Measurements from ENCODE around the gene CDS1.

DNA sequence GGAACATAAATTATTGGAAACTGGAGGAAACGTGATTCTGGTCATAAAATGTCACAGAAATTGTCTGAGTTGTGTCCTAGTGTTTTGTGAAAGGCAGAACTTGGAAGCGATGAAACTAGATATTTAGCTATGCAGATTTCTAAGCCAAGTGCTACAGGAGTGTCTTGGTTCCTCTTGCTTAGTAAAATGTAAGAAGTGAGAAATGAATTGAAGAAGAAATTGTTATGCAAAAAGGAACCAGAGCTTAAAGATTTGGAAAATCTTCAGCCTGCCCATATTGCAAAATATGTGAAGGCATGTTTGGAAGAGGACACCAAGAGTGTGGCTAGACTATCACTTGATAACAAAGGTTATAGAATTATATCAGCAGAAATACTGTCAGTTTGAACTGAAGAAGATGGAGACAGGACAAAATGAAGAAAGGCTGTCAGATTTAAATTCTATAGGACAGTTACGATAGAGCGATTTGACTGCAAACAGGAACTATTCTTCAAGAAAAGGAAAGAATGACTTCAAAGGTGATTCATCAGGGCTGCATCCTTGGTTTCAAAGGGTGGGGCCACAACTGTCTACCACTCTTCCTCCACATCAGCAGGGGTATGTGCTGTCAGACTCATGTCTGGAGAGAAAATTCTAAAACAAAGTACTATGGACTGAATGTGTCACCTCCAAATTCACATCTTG lies 9.4 kb upstream of the CDS1 start:
- TF ChIP-seq, protein P1, sequence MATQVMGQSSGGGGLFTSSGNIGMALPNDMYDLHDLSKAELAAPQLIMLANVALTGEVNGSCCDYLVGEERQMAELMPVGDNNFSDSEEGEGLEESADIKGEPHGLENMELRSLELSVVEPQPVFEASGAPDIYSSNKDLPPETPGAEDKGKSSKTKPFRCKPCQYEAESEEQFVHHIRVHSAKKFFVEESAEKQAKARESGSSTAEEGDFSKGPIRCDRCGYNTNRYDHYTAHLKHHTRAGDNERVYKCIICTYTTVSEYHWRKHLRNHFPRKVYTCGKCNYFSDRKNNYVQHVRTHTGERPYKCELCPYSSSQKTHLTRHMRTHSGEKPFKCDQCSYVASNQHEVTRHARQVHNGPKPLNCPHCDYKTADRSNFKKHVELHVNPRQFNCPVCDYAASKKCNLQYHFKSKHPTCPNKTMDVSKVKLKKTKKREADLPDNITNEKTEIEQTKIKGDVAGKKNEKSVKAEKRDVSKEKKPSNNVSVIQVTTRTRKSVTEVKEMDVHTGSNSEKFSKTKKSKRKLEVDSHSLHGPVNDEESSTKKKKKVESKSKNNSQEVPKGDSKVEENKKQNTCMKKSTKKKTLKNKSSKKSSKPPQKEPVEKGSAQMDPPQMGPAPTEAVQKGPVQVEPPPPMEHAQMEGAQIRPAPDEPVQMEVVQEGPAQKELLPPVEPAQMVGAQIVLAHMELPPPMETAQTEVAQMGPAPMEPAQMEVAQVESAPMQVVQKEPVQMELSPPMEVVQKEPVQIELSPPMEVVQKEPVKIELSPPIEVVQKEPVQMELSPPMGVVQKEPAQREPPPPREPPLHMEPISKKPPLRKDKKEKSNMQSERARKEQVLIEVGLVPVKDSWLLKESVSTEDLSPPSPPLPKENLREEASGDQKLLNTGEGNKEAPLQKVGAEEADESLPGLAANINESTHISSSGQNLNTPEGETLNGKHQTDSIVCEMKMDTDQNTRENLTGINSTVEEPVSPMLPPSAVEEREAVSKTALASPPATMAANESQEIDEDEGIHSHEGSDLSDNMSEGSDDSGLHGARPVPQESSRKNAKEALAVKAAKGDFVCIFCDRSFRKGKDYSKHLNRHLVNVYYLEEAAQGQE (IDR thresholded peaks at IDR 0.05; ENCODE audit: insufficient replicate concordance, low read depth) = no peak
- TF ChIP-seq, protein P2, sequence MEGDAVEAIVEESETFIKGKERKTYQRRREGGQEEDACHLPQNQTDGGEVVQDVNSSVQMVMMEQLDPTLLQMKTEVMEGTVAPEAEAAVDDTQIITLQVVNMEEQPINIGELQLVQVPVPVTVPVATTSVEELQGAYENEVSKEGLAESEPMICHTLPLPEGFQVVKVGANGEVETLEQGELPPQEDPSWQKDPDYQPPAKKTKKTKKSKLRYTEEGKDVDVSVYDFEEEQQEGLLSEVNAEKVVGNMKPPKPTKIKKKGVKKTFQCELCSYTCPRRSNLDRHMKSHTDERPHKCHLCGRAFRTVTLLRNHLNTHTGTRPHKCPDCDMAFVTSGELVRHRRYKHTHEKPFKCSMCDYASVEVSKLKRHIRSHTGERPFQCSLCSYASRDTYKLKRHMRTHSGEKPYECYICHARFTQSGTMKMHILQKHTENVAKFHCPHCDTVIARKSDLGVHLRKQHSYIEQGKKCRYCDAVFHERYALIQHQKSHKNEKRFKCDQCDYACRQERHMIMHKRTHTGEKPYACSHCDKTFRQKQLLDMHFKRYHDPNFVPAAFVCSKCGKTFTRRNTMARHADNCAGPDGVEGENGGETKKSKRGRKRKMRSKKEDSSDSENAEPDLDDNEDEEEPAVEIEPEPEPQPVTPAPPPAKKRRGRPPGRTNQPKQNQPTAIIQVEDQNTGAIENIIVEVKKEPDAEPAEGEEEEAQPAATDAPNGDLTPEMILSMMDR (IDR thresholded peaks at IDR 0.05; ENCODE audit: insufficient read depth, low read length) = no peak
- TF ChIP-seq SPI1 (IDR thresholded peaks at IDR 0.05; ENCODE audit: borderline replicate concordance, low read depth) = no peak
- no peak for TF ChIP-seq GABPA (IDR thresholded peaks at IDR 0.05; ENCODE audit: low read depth)

All from HL-60 (cell line).